ENCODE data around the gene AK1. TPM values are rescaled to one million over a fixed set of nuclear protein-coding genes. Genes with fewer than 3 reads are reported as not detected.

The AK1 gene
- total RNA-seq = 10 to 100 TPM; 19.0 to 22.8 TPM
- 58.2 TPM for polyA plus RNA-seq (2013, experiment 1 of 2)
- 50.8 TPM for polyA plus RNA-seq (2013, experiment 2 of 2)
- long read RNA-seq, experiment 1, partial matches to known transcripts = 3 of 9 reads
- long read RNA-seq, experiment 1, other reads (novel, unspliced or antisense) = 2 of 9 reads
- long read RNA-seq, experiment 2, transcript AK1-203 (7 exons, 2,266 nt) = major isoform, 20 of 20 reads
- long read RNA-seq, experiment 2, partial matches to known transcripts = 0 of 20 reads
- long read RNA-seq, experiment 2, other reads (novel, unspliced or antisense) = 0 of 20 reads
- long read RNA-seq, experiment 3, transcript AK1-203 (7 exons, 2,266 nt) = major isoform, 14 of 19 reads
- long read RNA-seq, experiment 3, partial matches to known transcripts = 0 of 19 reads
- long read RNA-seq, experiment 3, other reads (novel, unspliced or antisense) = 5 of 19 reads
- long read RNA-seq, experiment 4, transcript AK1-203 (7 exons, 2,266 nt) = major isoform, 39 of 41 reads
- long read RNA-seq, experiment 4, partial matches to known transcripts = 0 of 41 reads
- long read RNA-seq, experiment 4, other reads (novel, unspliced or antisense) = 2 of 41 reads

- no peak within 1 kb of the TSS for H3K27ac ChIP-seq (ENCODE audit: low read depth, low read length)
- Mint-ChIP-seq H3K4me1 (peaks cover 11% of the 10 kb centered on the region), H3K9me3 (no peaks in the 10 kb centered on the region), H3K4me3 (peak within 1 kb of the TSS; percentile 65), H3K36me3 (ENCODE audit: low read depth) (no peaks in the 10 kb centered on the region), H3K27me3 (ENCODE audit: insufficient read depth) (no peaks in the 10 kb centered on the region), H3K27ac (no peak within 1 kb of the TSS)
- TF ChIP-seq CTCF (conservative IDR thresholded peaks at IDR 0.05) = no peak
- no peaks in the 10 kb centered on the region for H3K27me3 ChIP-seq (ENCODE audit: control insufficient read depth, insufficient read depth, low read length, poor library complexity, severe bottlenecking)
- no peaks in the 10 kb centered on the region for H3K36me3 ChIP-seq (ENCODE audit: control insufficient read depth, insufficient read depth, low read length)
- H3K4me1 ChIP-seq (ENCODE audit: control insufficient read depth, insufficient read depth, low read length) = peaks cover 8% of the 10 kb centered on the region
- WGBS, 2 experiments (ENCODE audit: insufficient coverage in 1 of 2, insufficient read length in 1 of 2) = 3 to 9% methylated on average over 18 to 44 of the region's 44 CpGs
- peak within 1 kb of the TSS; percentile 81 for H3K4me3 ChIP-seq (ENCODE audit: low read length)
- DNase-seq = peak; percentile 87
- no peaks in the 10 kb centered on the region for H3K9me3 ChIP-seq (ENCODE audit: control insufficient read depth, low read length)
- H3K9ac ChIP-seq (ENCODE audit: extremely low read depth, low read length, poor library complexity, severe bottlenecking) = no peak within 1 kb of the TSS
Observed at GRCh38 chr9:127877566-127877998, at the start of gene AK1. AK1 (minus strand) TSS chr9:127877675; CDS start chr9:127874617, 3,058 bp downstream.

- Histone ChIP-seq H3K27me3 (ENCODE audit: control insufficient read depth, insufficient read depth, low read length, poor library complexity, severe bottlenecking) (peaks cover 56% of the 10 kb centered on the region), H3K27ac (ENCODE audit: low read depth, low read length) (no peak overlapping the region), H3K9ac (ENCODE audit: extremely low read depth, low read length, poor library complexity, severe bottlenecking) (no peak overlapping the region), H3K9me3 (ENCODE audit: control insufficient read depth, low read length) (no peaks in the 10 kb centered on the region), H3K36me3 (ENCODE audit: control insufficient read depth, insufficient read depth, low read length) (no peaks in the 10 kb centered on the region), H3K4me3 (ENCODE audit: low read length) (peak overlapping the region; percentile 75), H3K4me1 (ENCODE audit: control insufficient read depth, insufficient read depth, low read length) (no peaks in the 10 kb centered on the region)
- no peaks in the 10 kb centered on the region for H3K36me3 Mint-ChIP-seq (ENCODE audit: low read depth)
- TF ChIP-seq CTCF (conservative IDR thresholded peaks at IDR 0.05) = no peak
- peak overlapping the region; percentile 76 for H3K4me3 Mint-ChIP-seq
- no peak for DNase-seq
- no peak overlapping the region for H3K27ac Mint-ChIP-seq
- WGBS, 2 experiments (ENCODE audit: insufficient coverage in 1 of 2, insufficient read length in 1 of 2) = 7 to 11% methylated on average over 7 to 19 of the region's 19 CpGs
- H3K9me3 Mint-ChIP-seq = no peaks in the 10 kb centered on the region
- peaks cover 54% of the 10 kb centered on the region for H3K27me3 Mint-ChIP-seq (ENCODE audit: insufficient read depth)
- peaks cover 12% of the 10 kb centered on the region for H3K4me1 Mint-ChIP-seq
Observed at GRCh38 chr9:127926906-127927200, 49.4 kb upstream of the AK1 start.

GRCh38 chr9:127925959-127926905 is 48.8 kb upstream of the AK1 start:
- DNase-seq = peak; percentile 67
- peak overlapping the region; percentile 76 for H3K4me3 Mint-ChIP-seq
- TF ChIP-seq CTCF (conservative IDR thresholded peaks at IDR 0.05) = no peak
- Histone ChIP-seq H3K27me3 (ENCODE audit: control insufficient read depth, insufficient read depth, low read length, poor library complexity, severe bottlenecking) (peaks cover 59% of the 10 kb centered on the region), H3K9ac (ENCODE audit: extremely low read depth, low read length, poor library complexity, severe bottlenecking) (no peak overlapping the region), H3K4me3 (ENCODE audit: low read length) (peak overlapping the region; percentile 75), H3K36me3 (ENCODE audit: control insufficient read depth, insufficient read depth, low read length) (no peaks in the 10 kb centered on the region), H3K27ac (ENCODE audit: low read depth, low read length) (no peak overlapping the region), H3K4me1 (ENCODE audit: control insufficient read depth, insufficient read depth, low read length) (no peaks in the 10 kb centered on the region), H3K9me3 (ENCODE audit: control insufficient read depth, low read length) (no peaks in the 10 kb centered on the region)
- H3K27ac Mint-ChIP-seq = no peak overlapping the region
- 66 to 69% methylated on average over 10 to 14 of the region's 14 CpGs for WGBS, 2 experiments (ENCODE audit: insufficient coverage in 1 of 2, insufficient read length in 1 of 2)
- peaks cover 7% of the 10 kb centered on the region for H3K4me1 Mint-ChIP-seq
- H3K27me3 Mint-ChIP-seq (ENCODE audit: insufficient read depth) = peaks cover 59% of the 10 kb centered on the region
- no peaks in the 10 kb centered on the region for H3K36me3 Mint-ChIP-seq (ENCODE audit: low read depth)
- H3K9me3 Mint-ChIP-seq = no peaks in the 10 kb centered on the region

Measured in endodermal cell (in vitro differentiated cells).